UCSD-AML1 (cell line): ENCODE data around the gene FAIM2.
A peak's percentile ranks its signal among the peaks of the same experiment; 100 is the strongest.
"Not testable (repeated sequence)": the region's sequence is repeated elsewhere in the genome, so short reads cannot be mapped to it uniquely, and the experiment has no call there.

ENCODE experiments used
- DNase-seq: peaks from one replicate; lab custom pipeline; 2025; ENCODE audit not compliant: unreplicated experiment; lab: John Stamatoyannopoulos, UW

FAIM2 gene

GRCh38 chr12:49881415-49882247 lies 22.1 kb downstream of the FAIM2 start:
- no peak for DNase-seq

- no peak for DNase-seq
Measured at GRCh38 chr12:49880756-49881414, 22.8 kb downstream of the FAIM2 start.

- not testable (repeated sequence) for DNase-seq
Measured at GRCh38 chr12:49879065-49879464, 24.6 kb downstream of the FAIM2 start.

GRCh38 chr12:49878021-49878420 lies 25.7 kb downstream of the FAIM2 start:
- DNase-seq: no peak

GRCh38 chr12:49877066-49877465 lies 26.6 kb downstream of the FAIM2 start:
- no peak for DNase-seq

GRCh38 chr12:49876070-49876469 lies 27.6 kb downstream of the FAIM2 start:
- no peak for DNase-seq

GRCh38 chr12:49875115-49875720 lies 28.5 kb downstream of the FAIM2 start:
- DNase-seq: no peak

- no peak for DNase-seq
Measured at GRCh38 chr12:49874142-49874897, 29.4 kb downstream of the FAIM2 start.

- DNase-seq: no peak
Measured at GRCh38 chr12:49873361-49873934, 30.3 kb downstream of the FAIM2 start.

GRCh38 chr12:49872781-49873181 lies 30.9 kb downstream of the FAIM2 start:
- DNase-seq: no peak

GRCh38 chr12:49872381-49872780 lies 31.3 kb downstream of the FAIM2 start:
- no peak for DNase-seq

- not testable (repeated sequence) for DNase-seq
Measured at GRCh38 chr12:49871811-49872251, 31.9 kb downstream of the FAIM2 start.

- DNase-seq: no peak
Measured at GRCh38 chr12:49871263-49871561, 32.5 kb downstream of the FAIM2 start.

GRCh38 chr12:49870501-49871262 lies 33.0 kb downstream of the FAIM2 start:
- DNase-seq: no peak

- DNase-seq: no peak
Measured at GRCh38 chr12:49869816-49870500, 33.7 kb downstream of the FAIM2 start.

- DNase-seq: peak; percentile 58
Measured at GRCh38 chr12:49868952-49869815, 34.5 kb downstream of the FAIM2 start.

GRCh38 chr12:49868449-49868848 lies 35.3 kb downstream of the FAIM2 start:
- DNase-seq: no peak

- no peak for DNase-seq
Measured at GRCh38 chr12:49867570-49868341, 35.9 kb downstream of the FAIM2 start.
